Upper lobe of left lung (tissue), 6 donors: Measurements from ENCODE around the gene DALRD3. TPM values are rescaled to one million over a fixed set of nuclear protein-coding genes. Genes with fewer than 3 reads are reported as not detected.
A peak's percentile ranks its signal among the peaks of the same experiment; 100 is the strongest.

Experiments used
- ATAC-seq, 2 donors: fragments of 200-7000 bp; cut with Tn5 transposase; one replicate each; pipeline ENCODE4 v1.9.1; 2022; ENCODE audit warnings: mild to moderate bottlenecking in 2 of 2, moderate library complexity in 2 of 2; ENCODE audit not compliant: low FRiP score in 2 of 2
- DNase-seq, 2 donors: peaks; one replicate each; pipeline ENCODE4 v3.0.0-alpha.2; 2019 to 2020
- H3K27ac ChIP-seq, 4 donors: fragments of 200-600 bp; sonication (generic); one replicate each; pipeline ENCODE4 v1.5.1; 2016 to 2019
- H3K27me3 ChIP-seq, 4 donors: fragments of 200-600 bp; sonication (generic); one replicate each; pipeline ENCODE4 v1.5.1; 2017 to 2019
- H3K36me3 ChIP-seq, 4 donors: fragments of 200-600 bp; sonication (generic); one replicate each; pipeline ENCODE4 v1.5.1; 2016 to 2019
- H3K4me1 ChIP-seq, 4 donors: fragments of 200-600 bp; sonication (generic); one replicate each; pipeline ENCODE4 v1.5.1; 2018 to 2019
- H3K4me3 ChIP-seq, 4 donors: fragments of 200-600 bp; sonication (generic); one replicate each; pipeline ENCODE4 v1.5.1; 2017 to 2019; ENCODE audit warnings: mild to moderate bottlenecking in 2 of 4, moderate library complexity in 1 of 4
- H3K9me3 ChIP-seq, 4 donors: fragments of 200-600 bp; sonication (generic); one replicate each; pipeline ENCODE4 v1.5.1; 2018 to 2019
- EP300 ChIP-seq, 4 donors: sonication (generic); formaldehyde crosslinking; IDR thresholded peaks; one replicate each; pipeline ENCODE4 v1.5.1; 2017; ENCODE audit warnings: antibody characterized with exemption in 4 of 4, control low read depth in 2 of 4
- POLR2A ChIP-seq, 4 donors: fragments of 450-650 bp; IDR thresholded peaks; one replicate each; pipeline ENCODE4 v1.5.1; 2016 to 2017; ENCODE audit warnings: antibody characterized with exemption in 4 of 4, mild to moderate bottlenecking in 2 of 4
- POLR2AphosphoS5 ChIP-seq, 2 donors: sonication (generic); formaldehyde crosslinking; IDR thresholded peaks; one replicate each; pipeline ENCODE4 v1.5.1; 2017; ENCODE audit warnings: antibody characterized with exemption in 2 of 2
- WGBS, 2 donors: methylation state at CpG; one replicate each; pipeline ENCODE4 v1.1.5; 2017 to 2018; 5-methylcytosine and 5-hydroxymethylcytosine counted together
- total RNA-seq, 6 donors: library from RNA; depleted of rRNA in 4 of 6; stranded (reverse); fragments of >200 nt in 4 of 6; gene quantifications; one replicate each; pipeline versions ENCODE4 v1.1.0 to v1.2.1, GENCODE V29; 2016 to 2021
- TF ChIP-seq, protein P1 (sequence below), 6 experiments: fragments of 450-650 bp in 4 of 6; fragments of 200-600 bp in 2 of 6; sonication (generic) in 2 of 6; IDR thresholded peaks; one replicate each; pipeline ENCODE4 v1.5.1; 2016 to 2019; ENCODE audit warnings: antibody characterized with exemption in 6 of 6
- donor health status: DM: no; HTN: no; CAD: no; lungs with moderate emphysema.
- donor health status: DM: no; HTN: yes; CAD: no; lungs with severe emphysema.

The DALRD3 gene
- total RNA-seq, 6 donors from 2014 or later = 28.5 to 67.1 (median 35.7) TPM

DNA sequence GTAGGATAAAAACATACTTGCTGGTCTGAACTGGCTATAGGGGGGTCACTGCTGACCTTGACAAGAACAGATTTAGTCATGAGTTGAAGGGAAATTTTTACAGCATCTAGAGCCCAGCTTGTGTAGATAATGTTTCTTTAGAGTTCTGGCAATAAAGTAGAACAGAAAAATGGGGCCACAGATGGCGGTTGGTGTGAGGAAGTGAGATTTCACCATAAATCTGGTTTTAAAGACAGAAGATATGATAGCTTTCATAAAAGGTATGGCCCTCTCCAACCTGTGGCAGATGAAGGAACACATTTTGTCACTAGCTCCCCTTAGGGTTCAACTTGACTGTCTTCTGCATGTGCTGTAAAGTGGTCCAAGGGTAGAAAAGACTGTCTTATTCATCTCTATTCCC lies 35.2 kb upstream of the DALRD3 start:
- WGBS, 2 donors = 58 to 60% methylated on average over 1 of the region's 1 CpG

DNA sequence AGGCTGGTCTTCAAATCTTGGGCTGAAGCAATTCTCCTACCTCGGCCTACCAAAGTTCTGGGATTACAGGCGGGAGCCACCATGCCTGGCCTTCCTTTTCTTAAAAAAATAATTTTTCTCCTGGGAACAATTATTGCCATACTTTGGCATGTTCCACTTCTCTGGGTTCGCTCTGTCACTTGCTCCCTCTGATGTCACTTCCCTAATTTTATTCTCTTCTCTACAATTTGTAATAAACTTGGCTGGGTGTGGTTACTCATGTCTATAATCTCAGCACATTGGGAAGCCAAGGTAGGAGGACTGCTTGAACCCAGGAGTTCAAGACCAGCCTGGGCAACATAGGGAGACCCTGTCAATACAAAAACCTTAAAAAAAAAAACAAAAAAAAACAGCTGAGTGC lies 16.9 kb upstream of the DALRD3 start:
- 90 to 91% methylated on average over 3 of the region's 3 CpGs for WGBS, 2 donors
- Histone ChIP-seq H3K36me3 (peaks cover 18 to 84% (median 46%) of the 10 kb centered on the region in 4 donors), H3K27ac (no peak overlapping the region), H3K4me1 (no peaks in the 10 kb centered on the region), H3K9me3 (no peaks in the 10 kb centered on the region), H3K4me3 (no peak overlapping the region), H3K27me3 (no peaks in the 10 kb centered on the region)
- TF ChIP-seq POLR2AphosphoS5 (IDR thresholded peaks at IDR 0.05) (no peak), EP300 (IDR thresholded peaks at IDR 0.05) (no peak), POLR2A (IDR thresholded peaks at IDR 0.05) (no peak)
- TF ChIP-seq, protein P1, sequence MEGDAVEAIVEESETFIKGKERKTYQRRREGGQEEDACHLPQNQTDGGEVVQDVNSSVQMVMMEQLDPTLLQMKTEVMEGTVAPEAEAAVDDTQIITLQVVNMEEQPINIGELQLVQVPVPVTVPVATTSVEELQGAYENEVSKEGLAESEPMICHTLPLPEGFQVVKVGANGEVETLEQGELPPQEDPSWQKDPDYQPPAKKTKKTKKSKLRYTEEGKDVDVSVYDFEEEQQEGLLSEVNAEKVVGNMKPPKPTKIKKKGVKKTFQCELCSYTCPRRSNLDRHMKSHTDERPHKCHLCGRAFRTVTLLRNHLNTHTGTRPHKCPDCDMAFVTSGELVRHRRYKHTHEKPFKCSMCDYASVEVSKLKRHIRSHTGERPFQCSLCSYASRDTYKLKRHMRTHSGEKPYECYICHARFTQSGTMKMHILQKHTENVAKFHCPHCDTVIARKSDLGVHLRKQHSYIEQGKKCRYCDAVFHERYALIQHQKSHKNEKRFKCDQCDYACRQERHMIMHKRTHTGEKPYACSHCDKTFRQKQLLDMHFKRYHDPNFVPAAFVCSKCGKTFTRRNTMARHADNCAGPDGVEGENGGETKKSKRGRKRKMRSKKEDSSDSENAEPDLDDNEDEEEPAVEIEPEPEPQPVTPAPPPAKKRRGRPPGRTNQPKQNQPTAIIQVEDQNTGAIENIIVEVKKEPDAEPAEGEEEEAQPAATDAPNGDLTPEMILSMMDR (IDR thresholded peaks at IDR 0.05) = no peak
- no peak for ATAC-seq
- DNase-seq = no peak

More for the DNA sequence above, 35.2 kb upstream of the DALRD3 start:
- Histone ChIP-seq H3K27ac (no peak overlapping the region), H3K4me3 (no peak overlapping the region), H3K27me3 (no peaks in the 10 kb centered on the region), H3K9me3 (no peaks in the 10 kb centered on the region), H3K36me3 (peaks cover 12 to 81% (median 55%) of the 10 kb centered on the region in 4 donors), H3K4me1 (no peaks in the 10 kb centered on the region)
- DNase-seq (no peak), ATAC-seq (no peak)
- no peak for TF ChIP-seq POLR2A (IDR thresholded peaks at IDR 0.05)
- TF ChIP-seq, protein P1 (IDR thresholded peaks at IDR 0.05) = no peak
- no peak for TF ChIP-seq EP300 (IDR thresholded peaks at IDR 0.05)
- TF ChIP-seq POLR2AphosphoS5 (IDR thresholded peaks at IDR 0.05) = no peak

- no peak for TF ChIP-seq EP300 (IDR thresholded peaks at IDR 0.05)
- TF ChIP-seq POLR2A (IDR thresholded peaks at IDR 0.05) = no peak
- TF ChIP-seq, protein P1 (IDR thresholded peaks at IDR 0.05) = no peak
- no peak for TF ChIP-seq POLR2AphosphoS5 (IDR thresholded peaks at IDR 0.05)
- ATAC-seq (no peak), DNase-seq (no peak)
- Histone ChIP-seq H3K9me3 (no peaks in the 10 kb centered on the region), H3K27ac (no peak overlapping the region), H3K36me3 (peaks cover 18 to 85% (median 46%) of the 10 kb centered on the region in 4 donors), H3K27me3 (no peaks in the 10 kb centered on the region), H3K4me3 (no peak overlapping the region), H3K4me1 (peaks cover 0 to 3% (median 0%) of the 10 kb centered on the region in 4 donors)
- 95 to 96% methylated on average over 2 of the region's 2 CpGs for WGBS, 2 donors
These were observed 16.3 kb upstream of the DALRD3 start for GRCh38 chr3:49034650-49035049.

GRCh38 chr3:49032646-49033304 lies 14.4 kb upstream of the DALRD3 start:
- no peak for TF ChIP-seq POLR2AphosphoS5 (IDR thresholded peaks at IDR 0.05)
- Histone ChIP-seq H3K27ac (peak overlapping the region in 1 of 4 donors; percentile 5), H3K27me3 (no peaks in the 10 kb centered on the region), H3K4me3 (no peak overlapping the region), H3K36me3 (peaks cover 18 to 68% (median 36%) of the 10 kb centered on the region in 4 donors), H3K9me3 (no peaks in the 10 kb centered on the region), H3K4me1 (peaks cover 10 to 20% (median 13%) of the 10 kb centered on the region in 4 donors)
- WGBS, 2 donors = 96 to 97% methylated on average over 6 of the region's 6 CpGs
- DNase-seq (no peak), ATAC-seq (no peak)

GRCh38 chr3:49030321-49030720 lies 11.9 kb upstream of the DALRD3 start:
- ATAC-seq = no peak
- TF ChIP-seq EP300 (IDR thresholded peaks at IDR 0.05) = no peak
- TF ChIP-seq, protein P1 (IDR thresholded peaks at IDR 0.05) = no peak
- no peak for TF ChIP-seq POLR2AphosphoS5 (IDR thresholded peaks at IDR 0.05)
- no peak for TF ChIP-seq POLR2A (IDR thresholded peaks at IDR 0.05)
- Histone ChIP-seq H3K4me3 (no peak overlapping the region), H3K27ac (peak overlapping the region in 1 of 4 donors; percentile 92), H3K36me3 (peaks cover 20 to 76% (median 43%) of the 10 kb centered on the region in 4 donors), H3K9me3 (no peaks in the 10 kb centered on the region), H3K4me1 (peaks cover 10 to 20% (median 15%) of the 10 kb centered on the region in 4 donors), H3K27me3 (no peaks in the 10 kb centered on the region)
- DNase-seq = no peak
- 89 to 91% methylated on average over 6 of the region's 6 CpGs for WGBS, 2 donors
